BLaER1 treated with 17β-estradiol and CSF1 and Interleukin-3, amounts not matched to agents 10 nM and 100 nM (cell line): Measurements from ENCODE around the gene CDH4.

Experiments
- H3K27ac ChIP-seq, 11 experiments: shearing (Covaris generic); formaldehyde crosslinking; 2 replicates each; pipeline ENCODE4 v1.8.1; 2022
- H3K27me3 ChIP-seq, 11 experiments: shearing (Covaris generic); formaldehyde crosslinking; 2 replicates each; pipeline ENCODE4 v1.8.1; 2022
- H3K36me3 ChIP-seq, 11 experiments: shearing (Covaris generic); formaldehyde crosslinking; 2 replicates each; pipeline ENCODE4 v1.8.1; 2022
- H3K4me1 ChIP-seq, 10 experiments: shearing (Covaris generic); formaldehyde crosslinking; 2 replicates each; pipeline ENCODE4 v1.8.1; 2022
- H3K4me2 ChIP-seq, 11 experiments: shearing (Covaris generic); formaldehyde crosslinking; 2 replicates each; pipeline ENCODE4 v1.8.1; 2022
- H3K4me3 ChIP-seq, 10 experiments: shearing (Covaris generic); formaldehyde crosslinking; 2 replicates each; pipeline ENCODE4 v1.8.1; 2022
- H3K9ac ChIP-seq, 11 experiments: shearing (Covaris generic); formaldehyde crosslinking; 2 replicates each; pipeline ENCODE4 v1.8.1; 2022
- H3K9me3 ChIP-seq, 11 experiments: shearing (Covaris generic); formaldehyde crosslinking; replicated peaks in 1 of 11; 2 replicates each; pipeline ENCODE4 v1.8.1; 2022
- H4K20me1 ChIP-seq, 11 experiments: shearing (Covaris generic); formaldehyde crosslinking; 2 replicates each; pipeline ENCODE4 v1.8.1; 2022
- Cebpa-rat ChIP-seq, 11 experiments: shearing (Covaris generic); IDR thresholded peaks; 2 replicates each; pipeline ENCODE4 v1.8.1; 2022

The CDH4 gene

GRCh38 chr20:61934716-61935530, 682.9 kb downstream of the CDH4 start:
- no peaks in the 10 kb centered on the region for H3K27me3 ChIP-seq
- no peak for TF ChIP-seq Cebpa-rat (IDR thresholded peaks at IDR 0.05)
- no peaks in the 10 kb centered on the region for H3K9me3 ChIP-seq
- H3K27ac ChIP-seq: no peak overlapping the region
- no peak overlapping the region for H3K9ac ChIP-seq
- H3K4me2 ChIP-seq: no peak overlapping the region
- H3K36me3 ChIP-seq: no peaks in the 10 kb centered on the region
- peaks cover 0 to 40% (median 0%) of the 10 kb centered on the region in 11 experiments; a peak in 3 of 22 replicates for H4K20me1 ChIP-seq
- no peak overlapping the region for H3K4me3 ChIP-seq
- no peaks in the 10 kb centered on the region; a peak in 1 of 20 replicates for H3K4me1 ChIP-seq

DNA sequence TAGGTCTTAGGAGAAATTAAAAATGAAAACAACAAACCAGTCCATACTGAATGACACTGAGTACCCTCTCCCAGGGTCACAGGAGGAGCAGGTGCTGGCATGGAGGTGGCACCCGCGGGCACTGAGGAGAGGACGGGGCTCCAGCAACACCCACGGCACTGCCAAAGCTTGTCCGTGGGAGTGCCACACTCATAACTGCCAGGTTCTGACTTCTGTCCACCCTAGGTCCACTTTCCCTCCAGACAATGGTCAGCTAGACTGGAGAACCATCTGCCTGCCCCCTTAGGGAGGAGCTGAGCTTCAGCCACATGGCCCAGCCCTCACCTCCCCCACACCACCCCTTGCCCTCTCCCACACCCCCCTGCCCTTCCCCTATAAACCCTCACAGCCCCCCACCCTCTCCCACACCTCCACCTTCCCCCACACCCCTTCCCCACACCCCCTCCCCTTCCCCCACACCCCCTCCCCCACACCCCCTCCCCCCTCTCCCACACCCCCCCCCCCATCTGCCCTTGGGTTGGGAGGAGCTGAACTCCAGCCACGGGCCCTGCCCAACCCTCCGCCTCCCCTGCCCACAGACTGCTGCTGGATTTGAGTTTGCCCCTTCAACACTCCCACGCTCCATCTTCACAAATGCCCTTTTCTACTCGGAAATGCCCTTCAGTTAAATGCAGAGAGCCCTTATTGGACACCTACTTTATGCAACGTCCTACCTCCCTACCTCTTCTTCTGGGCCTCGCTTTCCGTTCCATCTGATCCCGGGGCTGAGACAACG, 684.1 kb downstream of the CDH4 start:
- Histone ChIP-seq H3K9ac (no peak overlapping the region), H3K4me3 (no peak overlapping the region), H4K20me1 (peaks cover 0 to 49% (median 0%) of the 10 kb centered on the region in 11 experiments; a peak in 3 of 22 replicates), H3K4me1 (no peaks in the 10 kb centered on the region), H3K9me3 (no peaks in the 10 kb centered on the region), H3K4me2 (no peak overlapping the region), H3K27me3 (no peaks in the 10 kb centered on the region), H3K36me3 (no peaks in the 10 kb centered on the region), H3K27ac (no peak overlapping the region)
- no peak for TF ChIP-seq Cebpa-rat (IDR thresholded peaks at IDR 0.05)

DNA sequence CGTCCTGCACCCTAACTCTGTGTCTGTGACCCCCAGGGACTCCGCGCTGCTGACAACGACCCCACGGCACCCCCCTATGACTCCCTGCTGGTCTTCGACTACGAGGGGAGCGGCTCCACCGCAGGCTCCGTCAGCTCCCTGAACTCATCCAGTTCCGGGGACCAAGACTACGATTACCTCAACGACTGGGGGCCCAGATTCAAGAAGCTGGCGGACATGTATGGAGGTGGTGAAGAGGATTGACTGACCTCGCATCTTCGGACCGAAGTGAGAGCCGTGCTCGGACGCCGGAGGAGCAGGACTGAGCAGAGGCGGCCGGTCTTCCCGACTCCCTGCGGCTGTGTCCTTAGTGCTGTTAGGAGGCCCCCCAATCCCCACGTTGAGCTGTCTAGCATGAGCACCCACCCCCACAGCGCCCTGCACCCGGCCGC, 684.7 kb downstream of the CDH4 start:
- Histone ChIP-seq H3K4me3 (no peak overlapping the region), H3K27me3 (no peaks in the 10 kb centered on the region), H3K9ac (no peak overlapping the region), H3K27ac (no peak overlapping the region), H4K20me1 (peaks cover 0 to 49% (median 0%) of the 10 kb centered on the region in 11 experiments; a peak in 4 of 22 replicates), H3K4me2 (no peak overlapping the region), H3K4me1 (no peaks in the 10 kb centered on the region), H3K9me3 (no peaks in the 10 kb centered on the region), H3K36me3 (no peaks in the 10 kb centered on the region)
- no peak for TF ChIP-seq Cebpa-rat (IDR thresholded peaks at IDR 0.05)

DNA sequence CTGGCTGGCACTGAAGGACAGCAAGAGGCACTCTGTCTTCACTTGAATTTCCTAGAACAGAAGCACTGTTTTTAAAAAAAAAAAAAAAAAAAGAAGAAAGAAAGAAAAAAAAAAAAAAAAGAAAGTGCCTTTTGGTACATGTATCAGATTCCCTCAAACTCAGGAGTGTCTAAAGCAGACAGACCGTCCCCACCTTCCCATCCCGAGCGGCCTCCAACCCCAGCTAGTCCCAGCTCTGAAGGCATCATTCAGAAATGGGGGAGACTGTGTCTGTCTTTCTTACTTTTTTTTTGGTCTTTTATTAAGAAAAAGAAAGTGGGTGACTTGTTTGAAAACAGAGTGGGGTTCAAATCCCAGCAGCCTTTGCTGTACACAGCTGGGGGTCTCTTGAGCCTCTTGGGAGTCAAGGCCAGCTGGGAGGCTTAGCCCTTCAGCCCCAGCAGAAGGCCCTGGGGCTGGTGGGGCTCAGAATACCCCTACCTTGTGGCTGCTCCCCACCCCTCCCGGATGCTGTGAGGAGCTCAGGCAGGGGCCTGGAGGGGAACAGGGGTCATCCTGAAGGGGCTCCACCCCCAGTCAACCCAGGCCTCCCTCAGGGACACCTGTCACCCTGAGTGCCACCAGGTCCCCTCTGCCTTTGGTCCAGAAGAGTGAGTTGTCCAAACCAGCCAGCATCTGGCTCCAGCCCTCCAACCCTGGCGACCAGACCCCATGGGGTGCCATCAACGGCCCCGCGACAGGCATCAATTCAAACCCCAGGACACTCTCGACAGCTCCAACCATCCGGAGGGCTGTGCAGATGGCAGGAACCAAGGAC, 685.3 kb downstream of the CDH4 start:
- no peaks in the 10 kb centered on the region for H3K27me3 ChIP-seq
- no peak for TF ChIP-seq Cebpa-rat (IDR thresholded peaks at IDR 0.05)

DNA sequence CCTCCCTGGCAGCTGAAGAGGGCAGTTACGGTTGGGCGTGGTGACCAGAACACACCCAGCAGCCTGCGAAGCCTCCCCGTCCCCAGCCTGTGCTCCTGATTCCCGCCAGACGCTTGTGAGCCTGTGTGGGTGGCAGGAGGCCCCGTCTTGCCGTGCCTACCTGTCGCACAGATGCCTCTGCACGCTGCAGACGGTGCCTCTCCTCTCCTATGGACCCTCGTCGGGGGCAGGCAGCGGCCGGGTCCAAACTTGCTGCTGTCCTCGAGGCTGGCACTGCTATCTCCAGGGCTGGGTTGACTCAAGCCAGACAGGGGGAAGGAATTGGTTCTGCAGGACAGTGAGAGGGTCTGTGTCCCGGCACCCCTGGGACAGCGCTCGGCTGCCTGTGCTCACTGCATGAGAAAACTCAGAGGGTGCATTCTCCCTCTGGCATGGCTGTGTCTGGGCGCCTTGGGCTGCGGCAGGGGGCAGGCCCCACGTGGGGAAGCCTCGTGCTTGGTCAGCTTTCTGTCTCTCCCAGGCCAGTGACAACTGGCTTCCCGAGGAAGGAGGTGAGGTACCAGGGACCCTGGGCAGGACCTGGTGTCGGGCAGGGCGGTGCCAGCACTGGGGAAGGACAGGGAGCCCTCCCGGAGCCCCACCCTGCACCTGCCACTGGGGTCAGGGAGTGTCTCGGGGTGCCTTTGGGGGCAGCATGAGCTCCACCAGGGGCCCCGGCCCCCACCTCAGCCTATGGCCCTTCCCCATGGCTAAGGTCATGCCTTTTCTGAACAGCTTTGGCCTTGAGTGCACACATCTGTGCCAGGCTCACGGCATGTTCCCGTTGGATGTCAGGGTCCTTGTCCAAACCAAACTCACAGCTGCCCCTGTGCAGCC, 686.1 kb downstream of the CDH4 start:
- TF ChIP-seq Cebpa-rat (IDR thresholded peaks at IDR 0.05): no peak
- H3K9ac ChIP-seq: no peak overlapping the region
- no peaks in the 10 kb centered on the region for H3K27me3 ChIP-seq
- H3K4me1 ChIP-seq: no peaks in the 10 kb centered on the region
- H3K36me3 ChIP-seq: no peaks in the 10 kb centered on the region
- H3K4me3 ChIP-seq: no peak overlapping the region
- no peak overlapping the region for H3K27ac ChIP-seq
- peaks cover 0 to 50% (median 0%) of the 10 kb centered on the region in 11 experiments; a peak in 4 of 22 replicates for H4K20me1 ChIP-seq
- H3K9me3 ChIP-seq: no peaks in the 10 kb centered on the region
- no peak overlapping the region for H3K4me2 ChIP-seq

More for the DNA sequence above, 685.3 kb downstream of the CDH4 start:
- no peak overlapping the region for H3K27ac ChIP-seq
- H3K36me3 ChIP-seq: no peaks in the 10 kb centered on the region
- H3K4me1 ChIP-seq: no peaks in the 10 kb centered on the region
- peaks cover 0 to 50% (median 0%) of the 10 kb centered on the region in 11 experiments; a peak in 4 of 22 replicates for H4K20me1 ChIP-seq
- H3K9ac ChIP-seq: no peak overlapping the region
- no peak overlapping the region for H3K4me2 ChIP-seq
- no peak overlapping the region for H3K4me3 ChIP-seq
- no peaks in the 10 kb centered on the region for H3K9me3 ChIP-seq

- no peak overlapping the region for H3K27ac ChIP-seq
- no peak for TF ChIP-seq Cebpa-rat (IDR thresholded peaks at IDR 0.05)
- H3K4me3 ChIP-seq: no peak overlapping the region
- peaks cover 0 to 50% (median 0%) of the 10 kb centered on the region in 11 experiments; a peak in 4 of 22 replicates for H4K20me1 ChIP-seq
- H3K9me3 ChIP-seq: no peaks in the 10 kb centered on the region
- no peaks in the 10 kb centered on the region for H3K4me1 ChIP-seq
- H3K27me3 ChIP-seq: no peaks in the 10 kb centered on the region
- no peak overlapping the region for H3K9ac ChIP-seq
- no peak overlapping the region for H3K4me2 ChIP-seq
- H3K36me3 ChIP-seq: no peaks in the 10 kb centered on the region
Observed at GRCh38 chr20:61938839-61939690, 687.0 kb downstream of the CDH4 start.

DNA sequence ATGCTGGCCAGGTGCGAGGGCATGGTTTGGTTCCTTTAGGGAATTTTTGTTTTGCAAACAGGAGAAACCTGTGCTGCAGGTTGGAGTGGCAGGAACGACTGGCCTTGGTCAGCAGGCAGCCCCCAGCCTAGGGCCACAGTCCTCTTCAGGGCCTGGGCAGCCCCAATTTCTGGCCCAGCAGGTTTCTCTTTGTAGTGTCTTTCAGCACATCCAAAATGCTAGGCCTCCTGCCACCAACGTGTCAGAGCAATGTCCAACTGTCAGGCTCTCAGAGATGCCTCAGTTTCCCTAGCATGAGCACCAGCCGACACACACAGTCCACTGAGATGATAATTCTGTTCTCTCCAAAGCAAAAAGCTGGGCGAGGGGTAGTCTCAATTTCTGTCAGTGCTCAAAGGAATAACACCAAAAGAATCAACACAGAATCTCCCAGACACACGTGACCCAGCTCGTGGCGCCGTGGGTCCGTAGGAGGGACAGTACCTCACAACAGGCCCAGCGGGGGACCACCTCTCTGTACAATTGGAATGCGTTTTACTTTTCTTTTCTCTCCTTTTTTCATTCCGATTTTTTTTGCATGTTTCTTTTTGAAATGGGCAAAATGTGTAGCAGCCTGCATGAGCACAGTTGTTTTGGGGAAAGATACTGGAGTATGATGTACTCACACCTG, 687.8 kb downstream of the CDH4 start:
- Histone ChIP-seq H4K20me1 (peaks cover 0 to 50% (median 0%) of the 10 kb centered on the region in 11 experiments; a peak in 4 of 22 replicates), H3K4me1 (no peaks in the 10 kb centered on the region), H3K27ac (no peak overlapping the region), H3K4me3 (no peak overlapping the region), H3K9me3 (no peaks in the 10 kb centered on the region), H3K4me2 (no peak overlapping the region), H3K36me3 (no peaks in the 10 kb centered on the region), H3K9ac (no peak overlapping the region), H3K27me3 (no peaks in the 10 kb centered on the region)
- no peak for TF ChIP-seq Cebpa-rat (IDR thresholded peaks at IDR 0.05)
